D341Med (cell line): ENCODE data around the gene WIPF1.
A peak's percentile ranks its signal among the peaks of the same experiment; 100 is the strongest.

Experiments
- DNase-seq: peaks from one replicate; pipeline ENCODE4 v3.0.0; 2012; ENCODE audit warnings: low spot score

WIPF1 gene

GRCh38 chr2:174540893-174541292, 56.7 kb downstream of the WIPF1 start:
- no peak for DNase-seq

GRCh38 chr2:174535757-174536703, 61.6 kb downstream of the WIPF1 start:
- DNase-seq, result peak; percentile 43

- peak; percentile 54 for DNase-seq
These were observed 62.5 kb downstream of the WIPF1 start for GRCh38 chr2:174535083-174535482.

- DNase-seq, result no peak
These were observed 67.7 kb downstream of the WIPF1 start for GRCh38 chr2:174529916-174530315.

- DNase-seq, result no peak
These were observed 69.6 kb downstream of the WIPF1 start for GRCh38 chr2:174527959-174528358.

- no peak for DNase-seq
These were observed 70.4 kb downstream of the WIPF1 start for GRCh38 chr2:174527101-174527721.

- no peak for DNase-seq
These were observed 73.1 kb downstream of the WIPF1 start for GRCh38 chr2:174524527-174524926.

GRCh38 chr2:174522553-174522952, 75.1 kb downstream of the WIPF1 start:
- no peak for DNase-seq

- DNase-seq, result no peak
These were observed 79.2 kb downstream of the WIPF1 start for GRCh38 chr2:174518395-174518794.

GRCh38 chr2:174516501-174517378, 80.9 kb downstream of the WIPF1 start:
- no peak for DNase-seq

- no peak for DNase-seq
These were observed 85.3 kb downstream of the WIPF1 start for GRCh38 chr2:174512345-174512744.

GRCh38 chr2:174511580-174512260, 85.9 kb downstream of the WIPF1 start:
- DNase-seq, result no peak

GRCh38 chr2:174510583-174511189, 86.9 kb downstream of the WIPF1 start:
- no peak for DNase-seq
